T-cell (primary cell): Measurements from ENCODE around the gene WFDC2. TPM values are rescaled to one million over a fixed set of nuclear protein-coding genes. Genes with fewer than 3 reads are reported as not detected.
A peak's percentile ranks its signal among the peaks of the same experiment; 100 is the strongest.

Source experiments
- ATAC-seq, 4 experiments: fragments of 200-7000 bp in 3 of 4; fragments of 150-1000 bp in 1 of 4; cut with Tn5 transposase; replicated peaks in 1 of 4; 1 replicate in 3 of 4; 2 replicates in 1 of 4; pipeline ENCODE4 v1.10.0; 2021; ENCODE audit warnings: moderate library complexity in 3 of 4, mild to moderate bottlenecking in 2 of 4, moderate number of reproducible peaks in 1 of 4
- CTCF ChIA-PET, 2 donors: fragments of 300-600 bp; sonication (Branson Sonifier 250); formaldehyde crosslinking; loops; one replicate each; lab custom pipeline; 2022; ENCODE audit warnings: antibody characterized with exemption in 2 of 2; lab: Charles Lee
- POLR2A ChIA-PET, 2 donors: fragments of 300-600 bp; sonication (Branson Sonifier 250); formaldehyde crosslinking; loops; one replicate each; lab custom pipeline; 2022; ENCODE audit warnings: antibody characterized with exemption in 2 of 2; lab: Charles Lee
- DNase-seq, 35 experiments: peaks; one replicate each; pipeline versions ENCODE4 v3.0.0 to v3.0.0-alpha.2; 2013 to 2023
- H3K27ac ChIP-seq: one replicate; pipeline ENCODE4 v1.5.1; 2013; ENCODE audit warnings: low read length
- H3K27me3 ChIP-seq, 2 experiments: replicated peaks in 1 of 2; 1 replicate in 1 of 2; 2 replicates in 1 of 2; pipeline versions ENCODE4 v1.6.1 to v1.7.0; 2013; ENCODE audit warnings: low read length in 1 of 2, mixed read lengths in 1 of 2; ENCODE audit not compliant: control insufficient read depth in 2 of 2, insufficient read depth in 2 of 2; ENCODE audit errors: extremely low read depth in 1 of 2
- H3K36me3 ChIP-seq, 2 donors: 1 replicate in 1 of 2; 2 replicates in 1 of 2; pipeline versions ENCODE4 v1.6.1 to v1.7.0; 2013; ENCODE audit warnings: low read length in 1 of 2; ENCODE audit not compliant: control insufficient read depth in 2 of 2, insufficient read depth in 1 of 2; ENCODE audit errors: extremely low read depth in 1 of 2
- H3K4me1 ChIP-seq, 2 experiments: 1 replicate in 1 of 2; 2 replicates in 1 of 2; pipeline versions ENCODE4 v1.6.1 to v1.7.0; 2013; ENCODE audit warnings: low read length in 2 of 2, mixed read lengths in 1 of 2; ENCODE audit not compliant: insufficient read depth in 2 of 2, control insufficient read depth in 1 of 2; ENCODE audit errors: extremely low read depth in 1 of 2
- H3K4me3 ChIP-seq, 2 donors: 1 replicate in 1 of 2; 2 replicates in 1 of 2; pipeline versions ENCODE4 v1.5.1 to v1.7.0; 2013; ENCODE audit warnings: mild to moderate bottlenecking in 2 of 2, low read length in 1 of 2, moderate library complexity in 1 of 2; ENCODE audit not compliant: control insufficient read depth in 1 of 2; ENCODE audit errors: extremely low read depth in 1 of 2
- H3K9me3 ChIP-seq: 2 replicates; pipeline ENCODE4 v1.7.0; 2013
- H3K27ac Mint-ChIP-seq, 2 donors: one replicate each; pipeline ENCODE4 v1.8.0; 2020 to 2021; ENCODE audit warnings: mild to moderate bottlenecking in 2 of 2, mixed read lengths in 2 of 2
- H3K27me3 Mint-ChIP-seq, 2 donors: one replicate each; pipeline ENCODE4 v1.8.0; 2021 to 2022; ENCODE audit warnings: mixed read lengths in 2 of 2
- H3K36me3 Mint-ChIP-seq: one replicate; pipeline ENCODE4 v1.8.0; 2021; ENCODE audit warnings: mixed read lengths
- H3K4me1 Mint-ChIP-seq, 3 donors: one replicate each; pipeline ENCODE4 v1.8.0; 2020 to 2022; ENCODE audit warnings: mixed read lengths in 3 of 3, mild to moderate bottlenecking in 1 of 3
- H3K4me3 Mint-ChIP-seq, 3 donors: one replicate each; pipeline ENCODE4 v1.8.0; 2020 to 2022; ENCODE audit warnings: mild to moderate bottlenecking in 3 of 3, mixed read lengths in 3 of 3, moderate library complexity in 3 of 3
- H3K9me3 Mint-ChIP-seq, 3 donors: one replicate each; pipeline ENCODE4 v1.8.0; 2020 to 2022; ENCODE audit warnings: mixed read lengths in 3 of 3
- WGBS: methylation state at CpG from one replicate; pipeline ENCODE4 v1.1.5; 2013; ENCODE audit warnings: missing lambda C conversion rate; ENCODE audit not compliant: insufficient coverage; 5-methylcytosine and 5-hydroxymethylcytosine counted together
- total RNA-seq, 35 experiments: library from RNA in 6 of 35; stranded (reverse) in 6 of 35; fragments of 120-200 nt in 1 of 35; gene quantifications; one replicate each; pipeline versions ENCODE4 v1.2.1 to v1.2.4 and lab custom pipeline; 2013 to 2026

Gene WFDC2
- total RNA-seq, 5 donors from 2014 or later (not counting 1 experiment from before 2014, with no cell fraction given) = 0.56 to 1.7 TPM; not detected in 3

DNA sequence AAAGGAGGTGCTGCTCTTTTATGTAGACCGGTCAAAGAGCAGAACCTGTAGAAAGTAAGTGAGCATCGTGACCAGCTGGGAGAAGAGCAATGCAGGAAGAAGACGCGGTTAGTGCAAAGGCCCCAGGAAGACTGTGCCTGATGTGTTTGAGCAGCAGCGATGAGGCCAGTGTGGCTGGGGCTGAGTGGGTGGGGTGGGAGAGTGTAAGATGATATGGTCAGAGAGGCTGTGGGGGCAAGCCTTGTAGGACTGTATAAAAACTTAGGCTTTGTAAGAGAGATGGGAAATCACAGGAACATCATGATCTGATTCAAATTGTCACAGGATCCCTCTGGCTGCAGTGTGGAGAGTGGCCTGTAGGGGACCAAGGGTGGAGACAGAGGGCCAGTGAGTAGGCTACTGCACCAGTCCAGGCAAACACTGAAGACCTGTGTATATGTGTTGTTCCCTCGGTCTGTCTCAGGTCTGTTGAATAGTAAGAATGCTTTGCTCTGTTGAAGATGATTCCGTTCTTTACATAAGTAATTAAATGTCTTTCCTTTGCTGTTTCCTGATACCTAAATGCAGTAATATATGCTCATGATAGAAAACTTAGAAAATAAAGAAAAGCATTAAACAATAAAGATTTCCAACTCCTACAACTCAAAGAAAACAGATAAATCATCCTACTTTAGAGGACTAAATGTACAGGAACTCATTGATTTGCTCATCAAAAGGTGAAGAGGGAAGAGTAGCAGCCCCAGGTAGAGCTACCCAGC, 23.6 kb upstream of the WFDC2 start:
- ATAC-seq = peak in 1 of 4 experiments; percentile 49
- peak in 11 of 35 experiments; percentile 9 to 42 (median 21) for DNase-seq
- H3K27me3 ChIP-seq = peaks cover 0 to 22% of the 10 kb centered on the region in 2 experiments
- H3K4me1 Mint-ChIP-seq = peaks cover 25 to 29% (median 26%) of the 10 kb centered on the region in 3 donors
- H3K4me3 Mint-ChIP-seq = peak overlapping the region in 1 of 3 donors; percentile 26
- H3K9me3 ChIP-seq = no peaks in the 10 kb centered on the region
- H3K9me3 Mint-ChIP-seq = no peaks in the 10 kb centered on the region
- no peak overlapping the region for H3K4me3 ChIP-seq
- no peak overlapping the region for H3K27ac Mint-ChIP-seq
- POLR2A ChIA-PET = no interaction called here
- H3K27me3 Mint-ChIP-seq = peaks cover 4 to 13% of the 10 kb centered on the region in 2 donors
- H3K27ac ChIP-seq = no peak overlapping the region
- no peaks in the 10 kb centered on the region for H3K36me3 ChIP-seq
- 37% methylated on average over 5 of the region's 7 CpGs for WGBS
- peaks cover 6 to 12% of the 10 kb centered on the region in 2 experiments for H3K4me1 ChIP-seq
- CTCF ChIA-PET = interaction anchor here in 1 of 2 donors (0.8 kb wide), 1 partner anchor 12 kb away, joined by 3 read pairs; no protein-coding TSS in a partner anchor
- H3K36me3 Mint-ChIP-seq = peaks cover 5% of the 10 kb centered on the region

DNA sequence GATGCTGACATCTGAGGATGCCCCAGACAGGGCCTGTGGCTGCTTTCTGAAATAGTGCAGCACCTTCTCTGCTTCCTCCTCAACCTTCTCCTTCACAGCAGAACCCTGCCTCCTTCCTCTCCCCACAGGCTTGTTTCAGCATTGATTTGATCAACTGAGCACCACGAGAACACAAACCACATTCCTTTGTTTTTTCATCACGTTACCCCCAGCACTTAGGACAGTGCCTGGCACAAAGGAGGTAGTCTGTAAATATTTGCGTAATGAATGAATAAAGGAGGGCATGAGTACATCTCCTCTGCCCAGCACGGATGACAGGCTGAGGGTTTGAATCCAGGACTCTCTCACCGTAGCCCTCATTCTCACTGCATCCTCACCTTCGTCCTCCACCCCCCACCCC, 21.3 kb upstream of the WFDC2 start:
- ChIA-PET CTCF (interaction anchor here in 1 of 2 donors (0.6 kb wide), 3 partner anchors 11 to 989 kb away, joined by 3 to 4 read pairs (median 4); no protein-coding TSS in a partner anchor), POLR2A (interaction anchor here in 1 of 2 donors (0.7 kb wide), 1 partner anchor 619 kb away, joined by 4 read pairs; no protein-coding TSS in a partner anchor)
- Mint-ChIP-seq H3K27ac (no peak overlapping the region), H3K4me1 (peaks cover 25 to 29% (median 26%) of the 10 kb centered on the region in 3 donors), H3K9me3 (no peaks in the 10 kb centered on the region), H3K27me3 (peaks cover 8 to 13% of the 10 kb centered on the region in 2 donors), H3K4me3 (no peak overlapping the region), H3K36me3 (peaks cover 5% of the 10 kb centered on the region)
- no peaks in the 10 kb centered on the region for H3K36me3 ChIP-seq
- H3K4me3 ChIP-seq = no peak overlapping the region
- H3K9me3 ChIP-seq = no peaks in the 10 kb centered on the region
- ATAC-seq = no peak
- peaks cover 0 to 22% of the 10 kb centered on the region in 2 experiments for H3K27me3 ChIP-seq
- no CpG with 5 or more reads among the region's 6 CpGs for WGBS
- H3K27ac ChIP-seq = no peak overlapping the region
- H3K4me1 ChIP-seq = peaks cover 6 to 12% of the 10 kb centered on the region in 2 experiments
- DNase-seq = no peak

DNA sequence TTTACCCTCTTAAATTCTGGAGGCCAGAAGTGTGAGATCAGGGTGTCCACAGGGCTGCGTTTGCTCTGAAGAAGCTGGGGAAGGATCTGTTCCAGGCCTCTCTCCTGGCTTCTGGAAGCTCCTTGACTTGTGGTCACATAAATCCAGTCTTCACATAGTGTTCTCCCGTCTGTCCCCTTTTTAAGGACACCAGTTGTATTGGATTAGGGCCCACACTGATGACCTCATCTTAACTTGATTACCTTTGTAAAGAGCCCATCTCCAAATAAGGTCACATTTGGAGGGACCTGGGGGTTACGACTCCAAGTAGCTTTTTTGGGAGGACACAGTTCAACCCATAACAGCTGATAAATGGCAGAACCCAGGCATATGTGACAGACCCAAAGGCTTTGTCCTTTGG, 20.0 kb upstream of the WFDC2 start:
- Mint-ChIP-seq H3K4me1 (peaks cover 14 to 18% (median 15%) of the 10 kb centered on the region in 3 donors), H3K27ac (no peak overlapping the region), H3K27me3 (peaks cover 8 to 13% of the 10 kb centered on the region in 2 donors), H3K4me3 (no peak overlapping the region), H3K9me3 (no peaks in the 10 kb centered on the region), H3K36me3 (peaks cover 5% of the 10 kb centered on the region)
- H3K9me3 ChIP-seq = no peaks in the 10 kb centered on the region
- H3K36me3 ChIP-seq = no peaks in the 10 kb centered on the region
- peaks cover 0 to 22% of the 10 kb centered on the region in 2 experiments for H3K27me3 ChIP-seq
- DNase-seq = no peak
- POLR2A ChIA-PET = interaction anchor here in 1 of 2 donors (0.6 kb wide), 1 partner anchor 114 kb away, joined by 6 read pairs; no protein-coding TSS in a partner anchor
- peaks cover under 1 to 2% of the 10 kb centered on the region in 2 experiments for H3K4me1 ChIP-seq
- CTCF ChIA-PET = interaction anchor here (0.7 to 1.8 kb wide), 10 partner anchors 10 to 653 kb away, joined by 3 to 11 read pairs (median 4); partner anchors contain the start of gene SYS1 (in 2 of the 2)
- no peak for ATAC-seq
- no peak overlapping the region for H3K4me3 ChIP-seq
- WGBS = 88% methylated on average over 1 of the region's 3 CpGs
- H3K27ac ChIP-seq = no peak overlapping the region

DNA sequence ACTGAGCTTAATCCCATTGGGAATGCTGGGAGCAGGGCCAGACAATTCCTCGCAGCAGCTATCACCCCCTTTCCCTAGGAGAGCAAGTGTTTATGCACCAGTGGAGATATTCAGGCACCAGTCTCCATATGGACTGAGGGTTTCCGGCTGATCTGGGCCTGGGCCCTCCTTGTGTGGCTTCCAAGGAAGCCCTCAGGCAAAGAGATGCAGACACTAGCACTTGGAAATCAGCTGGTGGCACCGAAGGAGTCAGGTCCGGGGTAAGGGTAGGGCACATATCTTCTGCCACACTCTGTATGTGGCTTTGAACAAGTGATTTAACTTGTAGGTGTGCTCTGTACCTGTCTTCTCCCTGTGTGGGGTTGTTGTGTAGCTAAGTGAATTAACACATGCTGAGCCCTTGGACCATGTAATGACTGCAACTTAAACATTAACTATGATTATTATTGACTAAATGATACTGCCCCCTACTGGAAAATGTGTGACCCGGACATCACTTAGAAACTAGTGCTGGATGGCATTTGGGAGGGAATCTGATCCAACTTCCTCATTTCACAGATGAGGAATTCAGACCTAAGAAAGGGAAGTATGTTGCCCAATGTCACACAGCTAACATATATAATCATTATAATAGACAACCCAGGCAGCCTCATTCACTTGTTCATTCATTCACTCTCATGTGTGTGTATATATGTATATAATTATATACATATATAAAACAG, 19.3 kb upstream of the WFDC2 start:
- H3K36me3 ChIP-seq = no peaks in the 10 kb centered on the region
- no peak overlapping the region for H3K27ac Mint-ChIP-seq
- H3K27ac ChIP-seq = no peak overlapping the region
- H3K4me3 Mint-ChIP-seq = no peak overlapping the region
- DNase-seq (peak in 6 of 35 experiments; percentile 9 to 66 (median 24)), ATAC-seq (peak in 2 of 4 experiments; percentile 46 to 60)
- H3K36me3 Mint-ChIP-seq = peaks cover 5% of the 10 kb centered on the region
- H3K4me3 ChIP-seq = no peak overlapping the region
- H3K4me1 Mint-ChIP-seq = peaks cover 7 to 11% (median 8%) of the 10 kb centered on the region in 3 donors
- 93% methylated on average over 4 of the region's 5 CpGs for WGBS
- no peaks in the 10 kb centered on the region for H3K9me3 ChIP-seq
- no peaks in the 10 kb centered on the region for H3K9me3 Mint-ChIP-seq
- POLR2A ChIA-PET = interaction anchor here in 1 of 2 donors (0.6 kb wide), 1 partner anchor 349 kb away, joined by 4 read pairs; no protein-coding TSS in a partner anchor
- H3K27me3 ChIP-seq = peaks cover 0 to 22% of the 10 kb centered on the region in 2 experiments
- H3K4me1 ChIP-seq = no peaks in the 10 kb centered on the region
- CTCF ChIA-PET = interaction anchor here (0.5 to 1.8 kb wide), 12 partner anchors 10 to 652 kb away, joined by 3 to 11 read pairs (median 4); partner anchors contain the start of gene SYS1 (in 2 of the 2)
- peaks cover 7 to 12% of the 10 kb centered on the region in 2 donors for H3K27me3 Mint-ChIP-seq

DNA sequence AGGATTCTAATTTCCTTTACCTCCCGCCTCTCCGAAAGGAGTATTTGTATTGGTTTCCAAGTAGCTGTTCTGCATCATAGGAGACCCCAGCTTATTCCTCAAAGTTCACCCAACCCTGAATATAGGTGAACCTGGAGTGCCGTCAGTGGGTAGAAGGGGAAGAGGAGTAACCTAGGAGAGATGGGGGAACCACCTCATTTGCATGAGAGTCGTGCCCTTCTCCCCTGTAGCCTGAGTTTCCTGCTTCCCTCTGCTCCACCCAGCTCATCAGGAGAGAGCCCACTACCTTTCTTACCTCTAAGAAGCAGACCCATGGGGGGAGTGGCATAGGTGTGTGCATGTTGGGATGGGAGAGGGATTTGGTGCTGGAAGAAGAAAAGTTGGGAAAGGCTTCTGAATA, 17.3 kb upstream of the WFDC2 start:
- Histone ChIP-seq H3K9me3 (no peaks in the 10 kb centered on the region), H3K27me3 (peaks cover 0 to 14% of the 10 kb centered on the region in 2 experiments), H3K4me1 (no peaks in the 10 kb centered on the region), H3K36me3 (no peaks in the 10 kb centered on the region), H3K27ac (no peak overlapping the region), H3K4me3 (no peak overlapping the region)
- Mint-ChIP-seq H3K27ac (no peak overlapping the region), H3K4me1 (no peaks in the 10 kb centered on the region), H3K27me3 (peaks cover 0 to 4% of the 10 kb centered on the region in 2 donors), H3K9me3 (no peaks in the 10 kb centered on the region), H3K4me3 (no peak overlapping the region), H3K36me3 (peaks cover 5% of the 10 kb centered on the region)
- CTCF ChIA-PET = interaction anchor here in 1 of 2 donors (0.6 to 2.3 kb wide), 4 partner anchors 79 to 134 kb away, joined by 3 to 8 read pairs (median 3); partner anchors contain the start of gene SYS1
- 100% methylated on average over 1 of the region's 4 CpGs for WGBS
- ATAC-seq (no peak), DNase-seq (no peak)
- POLR2A ChIA-PET = no interaction called here
